SU-DHL-6 (cell line): Measurements from ENCODE around the gene CCNY.

ENCODE experiments used
- EZH2phosphoT487 ChIP-seq: fragments of 200-600 bp; sonication (generic), shearing (Covaris generic); conservative IDR thresholded peaks from 2 replicates; pipeline ENCODE4 v1.6.1; 2018; ENCODE audit warnings: mild to moderate bottlenecking, antibody characterized with exemption, low read length, moderate library complexity, mixed read lengths
- TF ChIP-seq, protein P1 (sequence below): fragments of 200-600 bp; sonication (generic); IDR thresholded peaks from one replicate; pipeline ENCODE4 v1.5.1; 2017; ENCODE audit warnings: antibody characterized with exemption, mild to moderate bottlenecking, low read length, moderate library complexity; ENCODE audit not compliant: insufficient read depth, poor library complexity, severe bottlenecking

GRCh38 chr10:35497909-35498308 is 161.6 kb downstream of the CCNY start:
- TF ChIP-seq, protein P1, sequence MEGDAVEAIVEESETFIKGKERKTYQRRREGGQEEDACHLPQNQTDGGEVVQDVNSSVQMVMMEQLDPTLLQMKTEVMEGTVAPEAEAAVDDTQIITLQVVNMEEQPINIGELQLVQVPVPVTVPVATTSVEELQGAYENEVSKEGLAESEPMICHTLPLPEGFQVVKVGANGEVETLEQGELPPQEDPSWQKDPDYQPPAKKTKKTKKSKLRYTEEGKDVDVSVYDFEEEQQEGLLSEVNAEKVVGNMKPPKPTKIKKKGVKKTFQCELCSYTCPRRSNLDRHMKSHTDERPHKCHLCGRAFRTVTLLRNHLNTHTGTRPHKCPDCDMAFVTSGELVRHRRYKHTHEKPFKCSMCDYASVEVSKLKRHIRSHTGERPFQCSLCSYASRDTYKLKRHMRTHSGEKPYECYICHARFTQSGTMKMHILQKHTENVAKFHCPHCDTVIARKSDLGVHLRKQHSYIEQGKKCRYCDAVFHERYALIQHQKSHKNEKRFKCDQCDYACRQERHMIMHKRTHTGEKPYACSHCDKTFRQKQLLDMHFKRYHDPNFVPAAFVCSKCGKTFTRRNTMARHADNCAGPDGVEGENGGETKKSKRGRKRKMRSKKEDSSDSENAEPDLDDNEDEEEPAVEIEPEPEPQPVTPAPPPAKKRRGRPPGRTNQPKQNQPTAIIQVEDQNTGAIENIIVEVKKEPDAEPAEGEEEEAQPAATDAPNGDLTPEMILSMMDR: no peak
- no peak for TF ChIP-seq EZH2phosphoT487
